ENCODE measurements around the gene MRPL20. TPM values are rescaled to one million over a fixed set of nuclear protein-coding genes. Genes with fewer than 3 reads are reported as not detected.
"Not testable (repeated sequence)": the region's sequence is repeated elsewhere in the genome, so short reads cannot be mapped to it uniquely, and the experiment has no call there.

Gene MRPL20
- polyA plus RNA-seq, 1 experiment: 84.8 TPM

- no peak for DNase-seq (ENCODE audit: low read depth)
- H3K27me3 ChIP-seq (ENCODE audit: control insufficient read depth, insufficient read depth, low read length): no peaks in the 10 kb centered on the region
- no peaks in the 10 kb centered on the region for H3K36me3 ChIP-seq (ENCODE audit: control insufficient read depth, insufficient read depth, low read length)
- H3K4me3 ChIP-seq (ENCODE audit: low read depth, low read length): no peak overlapping the region
- TF ChIP-seq CTCF (IDR thresholded peaks at IDR 0.05; ENCODE audit: insufficient read depth, low read depth, low read length): peak; percentile 35
- ChIA-PET CTCF (interaction anchor here (0.6 to 4.6 kb wide), 4 partner anchors 12 to 33 kb away, joined by 3 to 24 read pairs (median 4); partner anchors contain the start of genes ATAD3C and CCNL2), POLR2A (interaction anchor here (0.6 kb wide), 2 partner anchors 30 to 56 kb away, joined by 5 to 6 read pairs; no protein-coding TSS in a partner anchor)
Observed at GRCh38 chr1:1430114-1430982, 23.3 kb upstream of the MRPL20 start.

- no peak for DNase-seq (ENCODE audit: low read depth)
- no peak for TF ChIP-seq CTCF (IDR thresholded peaks at IDR 0.05; ENCODE audit: insufficient read depth, low read depth, low read length)
- H3K4me3 ChIP-seq (ENCODE audit: low read depth, low read length): no peak overlapping the region
- H3K36me3 ChIP-seq (ENCODE audit: control insufficient read depth, insufficient read depth, low read length): no peaks in the 10 kb centered on the region
- ChIA-PET POLR2A (no interaction called here), CTCF (interaction anchor here (0.9 to 4.6 kb wide), 4 partner anchors 10 to 31 kb away, joined by 3 to 24 read pairs (median 4); partner anchors contain the start of genes ATAD3C and CCNL2)
- no peaks in the 10 kb centered on the region for H3K27me3 ChIP-seq (ENCODE audit: control insufficient read depth, insufficient read depth, low read length)
Observed at GRCh38 chr1:1429671-1430073, 22.6 kb upstream of the MRPL20 start.

- DNase-seq (ENCODE audit: low read depth); POLR2A ChIA-PET; H3K36me3 ChIP-seq (ENCODE audit: control insufficient read depth, insufficient read depth, low read length); H3K4me3 ChIP-seq (ENCODE audit: low read depth, low read length); H3K27me3 ChIP-seq (ENCODE audit: control insufficient read depth, insufficient read depth, low read length): not testable (repeated sequence)
- CTCF ChIA-PET: interaction anchor here (1.0 to 4.6 kb wide), 2 partner anchors 9 to 13 kb away, joined by 3 to 24 read pairs; no protein-coding TSS in a partner anchor
Observed at GRCh38 chr1:1428967-1429366, 21.9 kb upstream of the MRPL20 start.

- Histone ChIP-seq H3K4me3 (ENCODE audit: low read depth, low read length) (no peak overlapping the region), H3K27me3 (ENCODE audit: control insufficient read depth, insufficient read depth, low read length) (no peaks in the 10 kb centered on the region), H3K36me3 (ENCODE audit: control insufficient read depth, insufficient read depth, low read length) (no peaks in the 10 kb centered on the region)
- POLR2A ChIA-PET: no interaction called here
- DNase-seq (ENCODE audit: low read depth): no peak
- TF ChIP-seq CTCF (IDR thresholded peaks at IDR 0.05; ENCODE audit: insufficient read depth, low read depth, low read length): no peak
- CTCF ChIA-PET: interaction anchor here (0.7 kb wide), 1 partner anchor 1121 kb away, joined by 3 read pairs; no protein-coding TSS in a partner anchor
Observed at GRCh38 chr1:1428174-1428573, 21.1 kb upstream of the MRPL20 start.

- DNase-seq (ENCODE audit: low read depth): no peak
- H3K27me3 ChIP-seq (ENCODE audit: control insufficient read depth, insufficient read depth, low read length): no peaks in the 10 kb centered on the region
- ChIA-PET CTCF (interaction anchor here (0.7 kb wide), 1 partner anchor 1121 kb away, joined by 3 read pairs; no protein-coding TSS in a partner anchor), POLR2A (no interaction called here)
- H3K4me3 ChIP-seq (ENCODE audit: low read depth, low read length): peak overlapping the region; percentile 24
- no peak for TF ChIP-seq CTCF (IDR thresholded peaks at IDR 0.05; ENCODE audit: insufficient read depth, low read depth, low read length)
- no peaks in the 10 kb centered on the region for H3K36me3 ChIP-seq (ENCODE audit: control insufficient read depth, insufficient read depth, low read length)
Observed at GRCh38 chr1:1427820-1428148, 20.7 kb upstream of the MRPL20 start.

Measured in BJ (cell line).